ENCODE measurements around the gene CAMK1D.
A peak's percentile ranks its signal among the peaks of the same experiment; 100 is the strongest.
"Not testable (repeated sequence)": the region's sequence is repeated elsewhere in the genome, so short reads cannot be mapped to it uniquely, and the experiment has no call there.

Gene CAMK1D

GRCh38 chr10:12466704-12467305 is 117.5 kb downstream of the CAMK1D start:
- ATAC-seq = no peak
- no peak for DNase-seq

DNA sequence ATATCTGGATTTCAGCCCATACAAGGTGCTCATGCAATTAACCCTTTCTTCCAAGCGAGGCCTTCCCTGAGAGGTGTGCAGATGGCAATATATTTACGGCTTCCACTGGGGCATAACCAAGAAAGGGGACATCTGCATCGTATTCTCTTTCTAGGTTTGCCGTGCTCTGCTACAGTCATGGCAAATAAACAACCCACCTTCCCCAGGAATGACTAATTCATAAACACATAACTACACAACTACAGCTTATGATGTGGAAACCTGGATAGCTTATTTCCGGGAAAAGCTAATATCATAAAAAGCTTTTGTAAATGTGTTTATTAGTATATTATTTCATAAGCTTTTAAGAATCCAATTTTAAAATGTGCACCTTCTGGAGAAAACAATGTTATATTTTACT is 120.0 kb downstream of the CAMK1D start:
- no peak for ATAC-seq
- no peak for DNase-seq

DNA sequence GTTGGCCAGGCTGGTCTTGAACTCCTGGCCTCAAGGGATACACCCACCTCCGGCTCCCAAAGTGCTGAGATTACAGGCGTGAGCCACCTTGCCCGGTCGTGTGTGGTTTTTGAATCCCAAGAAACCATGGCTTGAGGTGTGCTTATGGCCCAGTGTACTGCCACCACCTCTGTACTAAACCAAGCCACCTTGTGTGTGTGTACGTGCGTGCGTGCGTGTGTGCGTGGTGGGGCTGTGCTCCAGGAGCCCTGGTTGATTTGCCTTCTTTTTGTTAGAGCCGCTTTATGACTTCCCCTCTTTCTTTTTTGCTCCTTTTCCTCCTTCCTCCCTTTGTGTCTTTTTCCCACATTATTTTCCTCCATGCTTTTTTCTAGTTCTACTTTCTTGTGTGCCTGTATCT is 121.4 kb downstream of the CAMK1D start:
- no peak for DNase-seq

DNA sequence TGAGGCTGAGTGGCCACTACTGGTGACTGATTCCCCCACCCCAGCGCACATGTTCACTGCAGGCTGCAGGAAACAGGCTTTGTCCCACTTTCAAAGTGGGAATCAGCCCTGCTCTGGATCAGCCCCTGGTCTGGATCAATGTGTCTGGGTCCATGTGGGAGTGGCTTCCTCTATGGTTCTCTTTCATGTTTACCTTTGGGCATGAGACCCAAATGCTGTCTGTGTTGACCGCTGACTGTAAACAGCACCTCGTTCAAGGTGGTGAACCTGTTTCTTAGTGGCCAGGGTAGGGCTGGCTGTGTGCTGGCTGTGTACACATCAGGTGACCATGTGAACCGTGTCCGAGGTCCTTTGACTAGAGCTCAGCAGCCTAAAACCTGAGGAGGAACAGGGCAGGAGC is 121.8 kb downstream of the CAMK1D start:
- DNase-seq (no peak), ATAC-seq (no peak)

More for the DNA sequence above, 121.4 kb downstream of the CAMK1D start:
- ATAC-seq = no peak

DNA sequence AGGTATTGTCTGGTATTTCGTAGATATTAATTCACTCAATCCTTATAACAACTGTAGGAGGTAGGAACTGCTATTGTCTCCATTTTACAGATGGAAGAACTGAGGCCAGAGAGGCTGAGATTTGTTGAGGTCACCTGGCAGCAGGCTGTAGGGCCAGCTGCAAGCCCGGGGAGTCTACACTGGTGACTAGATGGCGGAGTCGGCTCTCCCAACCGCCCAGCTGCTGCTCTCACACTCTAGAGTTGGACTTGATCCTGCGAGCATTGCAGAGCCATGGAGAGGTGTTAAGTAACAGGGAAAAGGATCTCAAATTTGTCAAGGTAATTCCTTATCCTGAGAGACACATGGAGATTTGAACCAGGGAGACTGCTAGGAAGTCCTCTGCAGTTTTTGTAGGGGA is 124.1 kb downstream of the CAMK1D start:
- DNase-seq = no peak
- no peak for ATAC-seq

DNA sequence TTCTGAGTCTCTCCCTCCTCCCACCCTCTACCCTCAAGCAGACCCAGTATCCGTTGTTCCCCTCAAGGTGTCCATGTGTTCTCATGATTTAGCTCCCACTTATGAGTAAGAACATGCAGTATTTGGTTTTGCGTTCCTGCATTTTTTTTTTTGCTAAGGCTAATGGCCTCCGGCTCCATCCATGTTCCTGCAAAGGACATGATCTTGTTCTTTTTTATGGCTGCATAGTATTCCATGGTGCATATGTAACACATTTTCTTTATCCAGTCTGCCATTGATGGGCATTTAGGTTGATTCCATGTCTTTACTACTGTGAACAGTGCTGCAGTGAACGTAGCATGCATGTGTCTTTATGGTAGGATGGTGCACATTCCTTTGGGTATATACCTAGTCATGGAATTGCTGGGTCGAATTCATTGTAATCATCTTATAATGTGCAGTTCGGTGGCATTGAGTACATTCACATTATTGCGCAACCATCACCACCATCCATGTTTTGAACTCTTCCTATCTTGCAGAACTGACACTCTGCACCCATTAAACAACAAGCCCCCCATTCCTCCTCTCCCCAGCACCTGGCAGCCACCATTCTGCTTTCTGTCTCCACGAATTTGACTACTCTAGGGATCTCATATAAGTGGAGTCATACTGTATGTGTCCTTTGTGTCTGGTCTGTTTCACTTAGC is 125.5 kb downstream of the CAMK1D start:
- ATAC-seq (no peak), DNase-seq (no peak)

- DNase-seq = no peak
- ATAC-seq = no peak
These were observed 127.3 kb downstream of the CAMK1D start for GRCh38 chr10:12476656-12477055.

- DNase-seq (no peak), ATAC-seq (no peak)
These were observed 130.1 kb downstream of the CAMK1D start for GRCh38 chr10:12479437-12479844.

GRCh38 chr10:12479924-12480323 is 130.6 kb downstream of the CAMK1D start:
- no peak for DNase-seq

DNA sequence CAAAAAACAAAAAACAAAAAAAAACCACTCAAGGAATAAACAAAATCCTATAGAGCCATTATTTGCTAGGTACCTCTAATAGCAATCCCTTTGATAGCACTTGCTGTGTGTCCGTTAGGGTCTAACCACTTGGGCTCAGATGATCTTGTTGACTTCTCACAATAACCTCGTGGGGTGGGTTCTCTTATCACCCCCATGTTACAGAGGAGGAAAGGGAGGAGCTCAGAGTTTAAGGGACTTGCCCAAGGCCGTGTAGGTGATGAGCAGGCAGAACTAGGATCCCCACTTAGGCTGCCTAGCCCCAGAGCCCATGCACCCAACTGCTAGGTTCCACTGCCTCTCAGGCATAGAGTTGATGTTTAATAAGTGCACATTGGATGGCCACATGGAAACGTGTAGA is 131.1 kb downstream of the CAMK1D start:
- ATAC-seq (no peak), DNase-seq (no peak)

More at GRCh38 chr10:12479924-12480323, 130.6 kb downstream of the CAMK1D start:
- ATAC-seq = no peak

DNA sequence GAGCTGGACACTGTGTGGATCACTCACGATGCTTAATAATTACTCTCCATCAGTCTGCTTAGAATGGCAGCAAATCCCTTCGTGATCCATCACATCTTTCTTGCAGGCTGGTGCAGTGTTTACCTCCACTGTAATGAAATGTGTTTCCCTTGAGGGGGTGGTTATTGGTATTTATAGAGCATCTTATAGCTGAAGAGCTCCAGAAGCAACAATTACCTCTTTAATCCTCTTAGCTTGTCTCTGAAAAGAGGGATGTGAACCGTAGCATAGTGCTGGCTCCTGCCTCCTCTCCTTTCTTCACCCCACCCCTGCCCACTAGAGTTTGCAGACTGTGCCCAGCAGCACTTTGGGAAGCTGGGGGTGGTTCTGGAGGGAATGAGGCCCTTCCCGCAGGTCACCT is 132.6 kb downstream of the CAMK1D start:
- ATAC-seq (no peak), DNase-seq (no peak)

- ATAC-seq (no peak), DNase-seq (no peak)
These were observed 133.2 kb downstream of the CAMK1D start for GRCh38 chr10:12482587-12482986.

GRCh38 chr10:12484002-12484918 is 134.9 kb downstream of the CAMK1D start:
- DNase-seq (no peak), ATAC-seq (no peak)

DNA sequence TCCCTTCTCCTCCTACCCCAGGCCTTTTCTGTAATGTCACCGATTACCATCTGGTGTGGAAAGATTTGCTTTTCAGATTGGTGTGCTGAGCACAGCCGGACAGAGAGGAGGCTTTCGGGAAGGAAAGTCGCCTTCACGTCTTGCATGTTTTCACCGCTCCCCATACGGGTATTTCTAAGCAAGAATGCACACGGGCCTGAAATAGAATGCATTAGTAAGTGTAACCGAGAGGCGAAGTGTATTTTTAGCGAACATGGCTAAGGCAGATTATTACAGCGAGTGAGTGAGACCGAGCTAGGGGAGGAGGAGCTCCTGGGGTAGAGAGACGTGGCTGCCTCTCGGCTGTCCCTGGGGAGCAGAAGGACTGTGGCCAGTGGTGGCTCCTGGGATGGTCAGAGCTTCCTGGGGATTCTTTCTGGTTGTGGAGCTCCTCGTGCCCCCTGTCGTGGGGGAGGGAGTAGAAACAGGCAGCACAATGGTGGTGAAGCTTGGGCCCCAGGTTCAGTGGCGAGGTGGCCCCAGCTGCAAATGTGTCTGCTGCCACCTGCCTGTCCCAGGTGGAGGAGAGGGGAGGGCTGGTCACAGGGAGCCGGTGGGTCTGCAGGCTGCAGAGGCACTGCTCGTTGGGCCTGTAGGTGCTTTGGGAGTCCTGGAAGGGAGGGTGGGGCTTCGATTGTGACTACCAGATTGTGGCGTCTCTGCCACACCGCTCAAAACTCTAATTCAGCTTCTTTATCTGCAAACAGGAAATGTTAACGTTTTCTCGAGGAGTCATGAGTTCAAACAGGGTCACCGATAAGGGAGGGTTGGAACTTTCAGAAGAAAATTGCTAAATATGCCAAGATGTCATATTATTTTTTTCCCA is 135.8 kb downstream of the CAMK1D start:
- ATAC-seq (peak; percentile 76), DNase-seq (peak; percentile 15)

- ATAC-seq = no peak
- DNase-seq = no peak
These were observed 138.0 kb downstream of the CAMK1D start for GRCh38 chr10:12487366-12487765.

DNA sequence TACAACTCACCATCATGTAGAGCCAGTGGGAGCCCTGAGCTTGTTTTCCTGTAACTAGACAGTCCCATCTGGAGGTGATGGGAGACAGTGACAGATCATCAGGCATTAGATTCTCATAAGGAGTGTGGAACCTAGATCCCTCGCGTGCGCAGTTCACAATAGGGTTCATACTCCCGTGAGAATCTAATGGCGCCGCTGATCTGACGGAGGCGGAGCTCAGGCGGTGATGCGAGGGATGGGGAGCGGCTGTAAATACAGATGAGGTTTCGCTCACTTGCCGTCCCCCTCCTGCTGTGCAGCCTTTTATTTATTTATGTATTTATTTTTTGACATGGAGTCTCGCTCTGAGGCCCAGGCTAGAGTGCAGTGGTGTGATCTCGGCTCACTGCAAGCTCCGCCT is 139.3 kb downstream of the CAMK1D start:
- ATAC-seq (no peak), DNase-seq (no peak)

- DNase-seq (no peak), ATAC-seq (no peak)
These were observed 140.0 kb downstream of the CAMK1D start for GRCh38 chr10:12489357-12489756.

GRCh38 chr10:12489806-12490205 is 140.5 kb downstream of the CAMK1D start:
- ATAC-seq (no peak), DNase-seq (no peak)

GRCh38 chr10:12490963-12491362 is 141.6 kb downstream of the CAMK1D start:
- DNase-seq = no peak
- ATAC-seq = no peak

DNA sequence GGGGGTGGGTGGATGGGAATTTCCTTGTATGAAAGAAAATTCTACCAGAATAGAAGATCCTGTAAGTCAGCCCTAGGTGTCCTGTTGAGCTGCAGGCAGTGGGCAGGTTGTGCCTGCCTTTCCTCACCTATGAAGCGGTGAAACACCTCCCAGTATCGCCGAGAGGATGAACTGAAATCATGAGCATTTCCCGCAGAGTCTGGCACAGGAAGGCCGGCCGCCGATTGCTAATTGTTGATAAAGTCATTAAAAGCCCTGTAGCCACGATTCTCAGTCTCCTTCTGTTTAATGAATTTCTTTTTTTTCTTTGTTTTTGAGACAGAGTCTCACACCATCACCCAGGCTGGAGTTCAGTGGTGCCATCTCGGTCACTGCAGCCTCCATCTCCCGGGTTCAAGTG is 142.1 kb downstream of the CAMK1D start:
- DNase-seq = no peak
- no peak for ATAC-seq

- DNase-seq = no peak
These were observed 142.7 kb downstream of the CAMK1D start for GRCh38 chr10:12492016-12492415.

GRCh38 chr10:12497046-12497445 is 147.7 kb downstream of the CAMK1D start:
- DNase-seq, ATAC-seq: not testable (repeated sequence)

More at GRCh38 chr10:12492016-12492415, 142.7 kb downstream of the CAMK1D start:
- no peak for ATAC-seq

All from stimulated activated naive CD8-positive, alpha-beta T cell treated with anti-CD3 and anti-CD28 coated beads, Interleukin-15, Interleukin-2, amounts not matched to agents 100 U/mL and 50 U/mL, for 24 hours (primary cell).